Tibial nerve (tissue), 4 donors: ENCODE measurements around the gene PCDHA8.

Experiments
- EP300 ChIP-seq, 2 donors: sonication (generic); formaldehyde crosslinking; IDR thresholded peaks; one replicate each; pipeline ENCODE4 v1.6.1; 2017; ENCODE audit warnings: antibody characterized with exemption in 2 of 2, mild to moderate bottlenecking in 1 of 2
- POLR2A ChIP-seq, 2 donors: fragments of 450-650 bp; IDR thresholded peaks; one replicate each; pipeline ENCODE4 v1.6.1; 2017; ENCODE audit warnings: antibody characterized with exemption in 2 of 2, mild to moderate bottlenecking in 2 of 2, moderate library complexity in 2 of 2
- TF ChIP-seq, protein P1 (sequence below), 5 experiments: fragments of 200-600 bp in 3 of 5; fragments of 450-650 bp in 2 of 5; sonication (generic) in 3 of 5; IDR thresholded peaks; one replicate each; pipeline ENCODE4 v1.5.1; 2016 to 2019; ENCODE audit warnings: antibody characterized with exemption in 5 of 5, mild to moderate bottlenecking in 3 of 5, moderate library complexity in 2 of 5

GRCh38 chr5:140882591-140882899 lies 41.6 kb downstream of the PCDHA8 start:
- TF ChIP-seq, protein P1, sequence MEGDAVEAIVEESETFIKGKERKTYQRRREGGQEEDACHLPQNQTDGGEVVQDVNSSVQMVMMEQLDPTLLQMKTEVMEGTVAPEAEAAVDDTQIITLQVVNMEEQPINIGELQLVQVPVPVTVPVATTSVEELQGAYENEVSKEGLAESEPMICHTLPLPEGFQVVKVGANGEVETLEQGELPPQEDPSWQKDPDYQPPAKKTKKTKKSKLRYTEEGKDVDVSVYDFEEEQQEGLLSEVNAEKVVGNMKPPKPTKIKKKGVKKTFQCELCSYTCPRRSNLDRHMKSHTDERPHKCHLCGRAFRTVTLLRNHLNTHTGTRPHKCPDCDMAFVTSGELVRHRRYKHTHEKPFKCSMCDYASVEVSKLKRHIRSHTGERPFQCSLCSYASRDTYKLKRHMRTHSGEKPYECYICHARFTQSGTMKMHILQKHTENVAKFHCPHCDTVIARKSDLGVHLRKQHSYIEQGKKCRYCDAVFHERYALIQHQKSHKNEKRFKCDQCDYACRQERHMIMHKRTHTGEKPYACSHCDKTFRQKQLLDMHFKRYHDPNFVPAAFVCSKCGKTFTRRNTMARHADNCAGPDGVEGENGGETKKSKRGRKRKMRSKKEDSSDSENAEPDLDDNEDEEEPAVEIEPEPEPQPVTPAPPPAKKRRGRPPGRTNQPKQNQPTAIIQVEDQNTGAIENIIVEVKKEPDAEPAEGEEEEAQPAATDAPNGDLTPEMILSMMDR (IDR thresholded peaks at IDR 0.05) = peak in 1 of 5 experiments; percentile 18
- no peak for TF ChIP-seq POLR2A (IDR thresholded peaks at IDR 0.05)
- TF ChIP-seq EP300 (IDR thresholded peaks at IDR 0.05) = no peak
